ES-I3 (cell line): ENCODE measurements around the gene ARHGAP23.

Experiments used
- H3K36me3 ChIP-seq: 2 replicates; pipeline ENCODE4 v1.6.1; 2013; ENCODE audit warnings: mild to moderate bottlenecking, low read length, control low read depth, moderate library complexity; ENCODE audit not compliant: insufficient read depth
- H3K4me1 ChIP-seq: 2 replicates; pipeline ENCODE4 v1.6.1; 2013; ENCODE audit warnings: mild to moderate bottlenecking, control low read depth, low read length; ENCODE audit not compliant: insufficient read depth
- H3K9ac ChIP-seq: 2 replicates; pipeline ENCODE4 v1.6.1; 2013; ENCODE audit warnings: low read depth, mild to moderate bottlenecking, low read length, moderate library complexity
- H3K9me3 ChIP-seq: 2 replicates; pipeline ENCODE4 v1.6.1; 2013; ENCODE audit warnings: mild to moderate bottlenecking, low read length, moderate library complexity; ENCODE audit not compliant: control insufficient read depth, insufficient read depth

ARHGAP23 gene

DNA sequence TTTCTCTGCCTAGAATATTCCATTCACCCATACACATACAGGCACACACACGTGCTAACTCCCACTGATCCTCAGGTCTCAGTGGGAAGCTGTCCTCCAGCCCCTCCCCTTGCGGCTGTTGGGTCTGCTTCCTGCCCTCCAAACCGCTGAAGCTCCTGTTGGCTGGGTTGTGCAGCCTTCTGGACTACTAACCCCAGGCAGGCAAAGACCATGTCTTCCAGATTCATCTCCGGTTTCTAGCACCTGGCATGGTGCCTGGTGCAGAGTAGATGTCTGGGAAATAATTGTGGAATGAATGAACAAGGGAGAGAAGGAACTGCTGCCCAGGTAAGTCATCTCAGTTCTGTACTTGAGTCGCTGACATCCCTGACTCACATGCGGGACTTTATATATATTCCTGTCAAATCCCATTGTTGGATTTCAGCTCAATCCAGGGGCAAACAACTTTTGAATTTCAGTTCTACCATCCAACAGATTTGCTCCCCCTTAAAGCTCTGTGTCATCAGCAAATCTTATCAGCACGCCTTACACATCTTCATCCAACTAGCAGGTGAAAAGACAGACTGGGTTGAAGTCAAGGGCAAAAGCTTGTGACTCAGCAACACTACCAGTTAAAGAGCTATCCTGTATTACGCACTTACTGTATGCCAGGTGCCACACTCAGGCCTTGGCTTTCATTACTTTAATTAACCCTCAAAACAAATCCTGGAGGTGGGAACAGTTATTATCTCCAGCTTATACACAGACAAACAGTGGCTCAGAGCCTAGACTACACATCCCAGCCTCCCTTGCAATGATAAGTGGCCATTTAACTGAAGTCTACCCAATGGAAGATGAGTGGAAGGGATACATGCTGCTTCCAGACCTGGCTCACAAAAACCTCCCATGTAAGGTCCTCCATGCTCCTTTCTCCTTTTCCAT is 126.4 kb downstream of the ARHGAP23 start:
- Histone ChIP-seq H3K9ac (no peak overlapping the region), H3K36me3 (no peaks in the 10 kb centered on the region), H3K4me1 (peaks cover 6% of the 10 kb centered on the region; the same call in 1 of the 2 replicates), H3K9me3 (no peaks in the 10 kb centered on the region)

DNA sequence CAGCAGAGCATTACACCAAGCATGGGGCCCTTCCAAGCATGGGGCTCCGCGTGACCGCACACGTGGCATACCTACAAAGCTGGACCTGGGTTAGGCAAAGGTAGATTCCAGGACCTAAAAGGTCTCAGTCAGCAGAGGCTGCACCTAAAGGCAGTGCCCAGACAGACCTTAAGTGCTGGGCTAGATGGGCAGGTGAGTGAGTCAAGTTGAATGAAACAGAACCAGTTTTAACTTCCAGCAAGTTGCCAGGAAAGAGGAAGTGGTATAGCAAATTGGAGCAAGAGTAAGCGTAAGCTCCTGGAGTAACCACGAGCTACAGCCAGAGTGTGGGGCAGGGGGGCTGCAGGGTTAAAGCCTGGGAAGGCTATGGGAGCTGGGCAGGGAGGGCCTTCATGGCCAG is 128.0 kb downstream of the ARHGAP23 start:
- H3K36me3 ChIP-seq = no peaks in the 10 kb centered on the region
- H3K9ac ChIP-seq = no peak overlapping the region
- H3K4me1 ChIP-seq = peaks cover 11% of the 10 kb centered on the region; the same call in 1 of the 2 replicates
- H3K9me3 ChIP-seq = no peaks in the 10 kb centered on the region

DNA sequence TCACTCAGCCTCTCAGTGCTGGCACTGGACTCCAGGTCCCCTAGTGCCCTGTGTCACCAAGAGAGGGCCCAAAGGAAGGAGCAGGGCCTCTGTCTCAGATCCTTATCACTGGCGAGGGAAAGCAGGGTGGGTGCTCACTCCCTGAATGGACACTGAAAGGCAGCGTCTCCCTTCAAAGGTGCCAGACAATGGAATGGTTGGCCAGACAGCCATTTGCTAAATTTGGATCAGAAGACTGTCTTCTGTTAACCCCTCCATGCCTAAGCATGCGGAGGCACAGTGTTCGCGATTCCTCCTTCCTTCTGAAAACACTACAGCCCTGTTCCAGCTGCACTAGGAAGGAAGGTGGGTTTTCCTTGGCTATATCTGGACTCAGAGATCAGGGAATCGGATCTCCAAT is 129.1 kb downstream of the ARHGAP23 start:
- Histone ChIP-seq H3K9me3 (no peaks in the 10 kb centered on the region), H3K4me1 (peaks cover 11% of the 10 kb centered on the region; the same call in 1 of the 2 replicates), H3K9ac (no peak overlapping the region), H3K36me3 (no peaks in the 10 kb centered on the region)

DNA sequence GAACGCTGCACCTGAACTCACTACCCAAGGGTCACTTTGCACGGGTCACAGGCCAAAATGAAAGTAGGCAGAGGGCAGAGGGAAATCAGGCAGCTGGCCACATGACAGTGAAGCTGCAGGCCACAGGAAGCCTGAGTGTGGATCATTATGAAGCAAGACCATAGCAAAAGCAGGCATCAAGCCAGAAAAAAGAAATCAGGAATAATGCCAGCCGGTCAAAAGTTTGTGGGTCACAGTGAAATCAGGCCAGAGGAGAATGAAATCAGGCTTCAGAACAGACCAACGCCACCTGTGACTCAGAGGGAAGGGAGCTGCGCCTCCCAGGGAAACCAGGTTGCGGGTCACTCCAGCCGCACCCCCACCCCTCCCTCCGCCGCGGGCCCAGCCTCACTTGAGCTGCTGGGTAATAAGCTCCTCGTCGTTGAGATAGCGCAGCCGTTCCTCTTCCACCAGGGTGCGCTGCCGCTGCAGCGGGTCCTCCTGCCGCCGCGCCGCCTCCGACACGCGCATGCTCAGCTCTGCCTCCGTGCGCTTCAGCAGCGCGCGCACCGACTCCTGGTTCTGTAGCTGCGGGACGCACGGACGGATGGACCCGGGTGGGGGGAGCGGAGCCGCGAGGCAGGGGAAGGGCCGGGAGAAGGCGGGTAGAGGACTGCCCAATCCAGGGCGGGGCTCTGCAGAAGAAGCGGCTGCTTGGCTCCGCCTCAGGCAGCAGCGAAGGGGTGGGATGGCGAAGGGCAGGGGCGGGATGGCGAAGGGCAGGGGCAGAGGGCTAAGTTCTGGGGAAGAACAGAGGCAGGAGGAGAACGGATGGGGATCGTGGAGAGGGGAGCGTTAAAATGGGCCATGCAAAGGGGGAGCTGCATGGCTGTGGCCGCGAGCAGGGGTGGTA is 129.8 kb downstream of the ARHGAP23 start:
- no peaks in the 10 kb centered on the region for H3K36me3 ChIP-seq
- H3K9ac ChIP-seq = peak overlapping the region; percentile 60; the same call in 1 of the 2 replicates
- H3K4me1 ChIP-seq = peaks cover 11% of the 10 kb centered on the region; the same call in 1 of the 2 replicates
- H3K9me3 ChIP-seq = no peaks in the 10 kb centered on the region

DNA sequence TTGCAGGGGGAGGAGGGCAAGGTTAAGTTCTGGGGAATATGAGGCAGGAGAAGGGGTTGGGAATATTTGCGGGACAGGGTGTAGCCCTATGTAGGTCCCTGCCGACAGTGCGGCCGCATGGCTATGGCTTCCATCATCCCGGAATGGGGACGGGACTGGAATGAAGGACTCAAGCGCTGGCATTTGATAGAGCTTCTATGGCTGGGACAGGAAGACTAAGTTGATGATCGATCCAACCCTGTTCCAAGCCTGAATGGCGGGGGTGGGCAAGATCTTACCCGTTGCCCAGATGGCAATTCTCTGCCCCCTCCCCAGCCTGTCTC is 130.4 kb downstream of the ARHGAP23 start:
- Histone ChIP-seq H3K36me3 (no peaks in the 10 kb centered on the region), H3K4me1 (peaks cover 11% of the 10 kb centered on the region; the same call in 1 of the 2 replicates), H3K9ac (peak overlapping the region; percentile 60; the same call in 1 of the 2 replicates), H3K9me3 (no peaks in the 10 kb centered on the region)

DNA sequence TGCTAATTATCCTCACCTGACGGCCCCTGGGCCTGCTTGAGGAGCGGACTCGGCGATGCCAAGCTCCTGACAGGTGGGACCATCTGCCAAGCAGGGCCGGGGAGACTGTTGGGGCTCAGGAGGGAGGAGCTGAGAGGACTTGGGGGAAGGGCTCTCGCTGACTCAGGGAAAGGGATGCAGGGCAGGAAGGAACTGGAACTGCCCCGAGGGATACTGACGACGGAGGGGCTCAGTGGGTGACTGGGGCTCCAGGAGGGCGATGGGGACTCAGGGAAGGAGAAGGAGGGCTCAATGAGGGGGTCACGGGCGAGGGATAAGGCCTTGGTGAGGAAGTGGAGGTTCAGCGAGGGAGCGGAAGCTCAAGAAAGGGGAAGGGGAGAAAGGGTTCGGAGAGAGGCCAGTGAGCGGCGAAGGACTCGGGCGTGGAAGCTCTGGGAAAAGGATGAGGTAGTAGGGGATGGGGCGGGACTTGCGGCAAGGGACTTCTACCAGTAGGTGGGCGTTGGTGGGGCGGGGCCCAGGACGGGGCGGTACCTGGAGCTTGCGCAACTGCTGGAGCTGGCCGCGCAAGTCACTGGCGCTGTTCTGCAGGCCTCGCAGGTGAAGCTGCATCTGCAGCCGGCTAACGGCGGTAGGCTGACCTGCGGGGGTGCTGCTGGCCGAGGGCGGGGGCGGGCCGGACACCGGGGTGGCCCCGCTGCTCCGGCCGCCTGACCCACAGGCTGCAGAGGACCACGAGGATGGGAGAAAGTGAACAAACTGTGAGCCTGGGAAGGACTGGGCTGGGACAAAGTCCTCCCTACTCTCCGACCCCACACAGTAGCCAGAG is 131.0 kb downstream of the ARHGAP23 start:
- peak overlapping the region; percentile 60; the same call in 1 of the 2 replicates for H3K9ac ChIP-seq
- no peaks in the 10 kb centered on the region for H3K9me3 ChIP-seq
- H3K4me1 ChIP-seq = peaks cover 11% of the 10 kb centered on the region; the same call in 1 of the 2 replicates
- H3K36me3 ChIP-seq = no peaks in the 10 kb centered on the region

DNA sequence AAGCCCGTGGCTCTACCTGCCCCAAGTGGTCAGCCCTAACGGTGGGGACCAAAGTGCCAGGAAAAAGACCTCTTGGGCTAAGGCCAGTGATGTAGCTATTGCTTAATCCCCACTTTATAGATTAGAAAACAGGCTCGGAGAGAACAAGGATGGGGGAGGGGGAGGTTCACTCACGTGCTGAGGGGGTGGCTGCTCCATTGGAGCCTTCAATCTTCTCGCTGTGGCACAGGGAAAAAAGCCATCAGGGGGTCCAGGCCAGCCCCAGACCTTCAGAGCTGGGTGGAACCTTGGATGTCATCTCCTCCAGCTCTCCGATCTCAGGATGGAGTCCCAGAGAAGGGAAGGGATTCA is 131.6 kb downstream of the ARHGAP23 start:
- Histone ChIP-seq H3K9ac (peak overlapping the region; percentile 60; the same call in 1 of the 2 replicates), H3K36me3 (no peaks in the 10 kb centered on the region), H3K9me3 (no peaks in the 10 kb centered on the region), H3K4me1 (peaks cover 11% of the 10 kb centered on the region; the same call in 1 of the 2 replicates)

DNA sequence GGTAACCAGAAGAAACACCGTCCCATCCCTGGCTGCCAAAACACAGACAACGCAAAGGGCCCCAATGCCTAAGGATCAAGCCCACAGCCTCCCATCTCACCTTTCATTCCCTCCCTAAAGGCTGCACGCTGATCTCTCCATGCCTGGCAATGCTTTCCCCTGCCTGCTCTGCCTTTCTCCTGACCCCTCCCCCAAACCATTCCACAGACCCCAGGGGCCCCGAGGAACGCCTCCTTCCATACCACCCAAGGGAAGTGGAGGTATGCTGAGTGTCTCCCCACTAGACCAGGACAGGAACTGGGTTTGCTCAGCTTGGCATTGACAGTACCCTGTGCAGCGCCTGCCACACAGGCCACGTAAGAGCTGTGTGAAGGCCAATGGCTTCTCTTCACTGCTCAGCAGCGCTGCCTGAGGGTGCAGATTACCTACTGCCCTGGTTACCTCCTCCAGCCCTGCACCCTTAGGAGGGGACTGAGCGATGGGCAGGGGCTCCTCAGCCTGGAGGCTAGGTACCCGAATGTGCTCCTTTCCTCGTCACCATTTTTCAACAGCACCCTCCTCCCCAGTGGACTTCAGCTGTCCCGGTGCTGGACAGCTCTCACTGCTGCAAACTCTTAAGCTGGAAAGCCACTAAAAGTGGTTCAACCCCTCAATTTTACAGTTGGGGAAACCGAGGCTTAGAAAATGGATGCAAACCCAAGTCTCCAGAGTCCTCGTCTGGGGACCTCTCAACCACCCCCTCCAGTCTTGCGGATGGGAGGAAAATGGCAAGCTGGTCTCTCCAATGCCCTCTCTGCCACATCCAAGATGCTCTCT is 132.4 kb downstream of the ARHGAP23 start:
- H3K9me3 ChIP-seq = no peaks in the 10 kb centered on the region
- H3K4me1 ChIP-seq = peaks cover 11% of the 10 kb centered on the region; the same call in 1 of the 2 replicates
- no peak overlapping the region for H3K9ac ChIP-seq
- no peaks in the 10 kb centered on the region for H3K36me3 ChIP-seq

DNA sequence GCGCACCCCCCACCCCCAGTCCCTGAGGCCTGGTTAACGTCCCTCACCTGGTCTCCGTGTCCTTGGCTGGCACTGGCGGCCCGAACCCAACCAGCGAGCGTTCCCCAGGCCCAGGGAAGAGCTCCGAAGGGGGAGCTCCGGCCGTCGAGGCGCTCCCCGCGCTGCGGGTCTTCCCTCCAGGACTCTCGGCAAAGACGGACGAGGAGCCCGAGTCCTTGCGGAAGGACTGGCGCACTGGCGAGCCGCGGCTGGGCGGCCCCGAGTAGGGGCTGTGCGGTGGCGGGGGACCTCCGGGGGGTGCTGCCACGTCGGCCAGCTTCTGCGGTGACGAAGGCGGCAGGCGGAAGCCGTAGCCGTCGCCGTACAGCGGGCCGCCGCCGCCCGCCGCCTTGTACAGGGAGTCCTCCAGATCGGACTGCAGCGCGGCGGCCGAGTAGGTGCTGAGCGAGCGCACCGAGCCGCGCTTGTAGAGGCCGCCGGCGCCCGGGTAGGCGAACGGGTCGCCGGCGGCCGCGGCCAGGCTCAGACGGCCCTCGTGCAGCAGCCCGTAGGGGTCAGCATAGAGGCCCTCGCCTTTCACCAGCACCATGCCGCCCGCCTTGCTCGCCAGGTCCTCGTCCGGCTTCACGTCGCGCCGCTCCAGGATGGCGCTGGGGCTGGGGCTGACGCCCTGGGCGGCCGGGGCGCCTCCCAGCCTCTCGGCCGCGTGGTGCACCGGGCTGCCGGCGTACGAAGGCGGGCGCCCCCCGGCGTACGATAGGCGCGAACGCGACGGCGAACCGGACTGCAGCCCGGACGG is 133.4 kb downstream of the ARHGAP23 start:
- H3K9me3 ChIP-seq = no peaks in the 10 kb centered on the region
- H3K4me1 ChIP-seq = peaks cover 11% of the 10 kb centered on the region; the same call in 1 of the 2 replicates
- H3K36me3 ChIP-seq = no peaks in the 10 kb centered on the region
- peak overlapping the region; percentile 20; the same call in 1 of the 2 replicates for H3K9ac ChIP-seq
